Fibroblast of skin of left biceps (primary cell): Measurements from ENCODE around the gene ZFP62.

Experiments
- DNase-seq, 2 experiments: peaks; one replicate each; pipeline ENCODE4 v3.0.0-alpha.2; 2013; ENCODE audit warnings: low read depth in 2 of 2

Gene ZFP62

DNA sequence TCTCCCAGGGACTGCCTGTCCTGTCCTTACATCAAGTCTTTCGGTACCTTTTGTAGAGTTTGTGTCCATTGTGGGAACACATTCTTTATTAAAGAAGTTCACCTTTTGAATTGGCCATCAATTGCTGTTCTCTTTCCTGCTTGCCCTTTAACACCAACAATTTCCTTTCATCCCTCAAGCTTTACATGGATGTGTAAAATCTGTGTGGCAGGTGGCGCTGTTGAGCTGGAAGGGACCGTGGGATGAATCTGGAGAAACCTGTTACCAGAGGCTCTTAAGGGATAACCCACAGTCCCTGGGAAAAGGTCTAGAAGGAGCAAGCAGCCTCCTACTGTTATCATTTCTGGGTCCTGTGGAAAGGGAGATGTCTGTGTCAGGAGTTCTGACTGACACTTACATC, 7.9 kb upstream of the ZFP62 start:
- peak; percentile 8 to 12 for DNase-seq

DNA sequence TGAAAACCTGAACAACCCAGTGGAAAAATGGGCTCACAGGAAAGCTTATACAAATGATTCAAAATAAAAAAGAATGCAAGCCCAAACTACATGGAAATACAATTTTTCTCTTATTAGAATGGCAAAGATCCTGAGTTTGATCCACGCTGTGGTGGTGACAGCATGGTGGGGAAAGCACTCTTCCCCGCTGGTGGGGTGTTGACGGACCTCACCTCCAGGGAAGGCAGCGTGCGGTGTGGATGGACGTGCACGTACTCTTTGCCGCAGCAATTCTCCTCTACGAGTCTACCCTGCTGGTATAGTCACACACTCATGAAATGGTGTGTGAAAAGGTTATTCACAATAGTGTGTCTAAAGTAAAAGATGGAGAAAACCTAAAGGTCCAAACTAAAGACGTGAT, 5.9 kb upstream of the ZFP62 start:
- no peak for DNase-seq

DNA sequence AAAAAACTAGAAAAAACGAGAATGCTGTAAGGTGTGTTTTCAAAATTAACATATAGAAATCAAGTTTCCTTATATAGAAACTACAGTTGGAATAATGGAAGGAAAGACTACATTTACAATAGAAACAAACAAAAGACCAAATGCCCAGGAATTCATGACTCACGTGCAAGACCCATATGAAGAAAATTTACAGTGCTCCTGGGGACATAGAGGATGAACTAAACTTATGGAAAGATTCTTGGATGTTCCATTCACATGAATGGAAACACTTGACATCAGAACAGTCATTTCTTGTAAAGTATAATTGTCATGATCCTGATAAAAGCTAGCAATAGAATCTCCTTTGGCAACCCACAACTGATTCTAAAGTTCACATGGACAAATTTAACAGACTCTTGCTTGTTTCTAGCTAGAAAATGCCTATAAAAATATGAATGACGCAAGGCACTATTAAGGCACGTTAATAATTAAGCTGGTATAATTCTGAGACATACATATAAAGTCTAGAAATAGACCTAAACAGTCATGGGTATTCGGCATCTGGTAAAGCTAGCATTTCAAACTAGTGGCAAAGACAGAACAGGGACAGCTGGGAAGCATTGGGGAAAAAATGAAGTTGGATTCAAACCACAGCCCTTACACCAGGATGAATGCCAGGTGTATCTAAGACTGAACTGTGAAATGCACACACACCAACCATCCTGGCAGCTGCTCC, 5.1 kb upstream of the ZFP62 start:
- DNase-seq, result no peak

DNA sequence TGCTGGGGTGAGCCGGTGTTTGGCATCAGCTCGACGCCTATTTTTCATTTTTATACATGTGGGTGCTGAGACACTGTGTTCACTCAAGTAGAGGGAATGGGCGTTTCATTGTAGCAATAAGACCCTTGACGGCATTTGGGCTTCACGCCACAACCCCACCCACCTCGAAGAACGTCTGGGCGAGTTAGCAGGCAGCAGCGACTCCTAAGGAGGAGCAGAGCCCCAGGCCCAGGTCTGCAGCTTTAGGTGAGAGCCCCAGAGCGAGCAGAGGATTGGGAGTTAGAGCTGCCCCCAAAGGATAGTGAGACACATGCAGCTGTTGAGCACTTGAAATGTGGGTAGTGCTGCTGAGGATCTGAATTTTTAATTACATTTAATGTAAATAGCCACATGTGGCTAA, 1.6 kb upstream of the ZFP62 start:
- no peak for DNase-seq

DNA sequence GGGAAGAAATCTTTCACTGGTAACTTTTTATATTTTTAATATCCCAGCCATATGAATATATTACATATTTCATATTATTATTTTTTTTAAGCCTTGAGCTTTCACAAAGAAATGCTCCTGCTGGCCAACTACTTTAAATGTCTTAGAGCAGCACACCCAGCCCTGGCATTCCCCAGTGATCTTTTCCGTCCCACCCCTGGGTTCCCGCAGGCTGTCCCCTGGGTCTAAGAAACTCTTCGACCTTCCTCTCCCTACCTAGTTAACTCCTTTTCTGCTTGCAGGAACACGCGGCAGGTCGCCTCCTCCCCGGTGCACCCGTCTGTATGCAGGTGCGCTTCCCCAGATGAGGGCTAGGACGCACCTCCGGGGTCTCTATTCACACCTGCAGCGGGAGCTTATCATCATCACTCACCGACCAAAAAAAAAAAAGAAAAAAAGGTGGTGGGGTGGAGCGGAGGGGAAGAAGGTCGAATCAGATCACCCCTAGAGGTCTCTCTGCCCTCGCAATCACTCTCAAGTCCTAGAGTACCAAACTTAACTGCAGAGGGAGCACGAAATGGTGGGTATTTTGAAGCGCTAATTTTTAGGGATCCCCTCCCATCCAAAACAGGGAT, 696 bp downstream of the ZFP62 start:
- DNase-seq, result no peak

DNA sequence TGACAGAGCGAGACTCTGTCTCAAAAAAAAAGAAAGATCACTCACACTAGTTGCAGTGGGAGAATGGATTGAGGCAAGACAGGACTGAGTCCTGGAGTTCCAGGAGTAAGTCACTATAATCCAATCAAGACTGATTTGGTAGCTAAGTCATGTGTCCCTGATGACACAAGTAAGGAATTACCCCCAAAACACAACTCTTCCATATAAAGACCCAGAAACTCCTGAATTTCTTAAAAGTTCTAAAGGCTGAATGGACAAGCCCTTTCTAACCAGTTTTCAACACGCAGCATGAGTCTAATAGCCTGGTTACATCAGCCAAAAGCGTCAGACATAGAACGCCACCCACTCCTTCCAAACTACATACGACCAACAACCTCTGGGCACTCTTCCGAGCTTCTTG, 2.5 kb downstream of the ZFP62 start:
- DNase-seq, result no peak

DNA sequence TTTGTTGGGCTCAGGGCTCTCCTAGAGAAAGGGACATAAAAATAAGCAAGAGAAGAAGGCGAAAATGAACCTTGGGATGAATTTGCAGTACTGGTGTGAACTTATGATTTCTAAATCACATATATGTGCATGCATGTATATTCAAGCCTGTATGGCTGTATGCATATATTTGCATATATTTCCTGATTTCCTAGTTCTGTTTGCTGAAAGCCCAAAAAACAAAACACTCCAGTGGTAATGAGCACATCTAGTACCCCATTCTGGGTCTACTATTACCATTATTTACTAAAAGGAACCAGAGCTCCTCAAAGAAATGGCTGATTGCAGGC, 7.3 kb downstream of the ZFP62 start:
- DNase-seq, result no peak

DNA sequence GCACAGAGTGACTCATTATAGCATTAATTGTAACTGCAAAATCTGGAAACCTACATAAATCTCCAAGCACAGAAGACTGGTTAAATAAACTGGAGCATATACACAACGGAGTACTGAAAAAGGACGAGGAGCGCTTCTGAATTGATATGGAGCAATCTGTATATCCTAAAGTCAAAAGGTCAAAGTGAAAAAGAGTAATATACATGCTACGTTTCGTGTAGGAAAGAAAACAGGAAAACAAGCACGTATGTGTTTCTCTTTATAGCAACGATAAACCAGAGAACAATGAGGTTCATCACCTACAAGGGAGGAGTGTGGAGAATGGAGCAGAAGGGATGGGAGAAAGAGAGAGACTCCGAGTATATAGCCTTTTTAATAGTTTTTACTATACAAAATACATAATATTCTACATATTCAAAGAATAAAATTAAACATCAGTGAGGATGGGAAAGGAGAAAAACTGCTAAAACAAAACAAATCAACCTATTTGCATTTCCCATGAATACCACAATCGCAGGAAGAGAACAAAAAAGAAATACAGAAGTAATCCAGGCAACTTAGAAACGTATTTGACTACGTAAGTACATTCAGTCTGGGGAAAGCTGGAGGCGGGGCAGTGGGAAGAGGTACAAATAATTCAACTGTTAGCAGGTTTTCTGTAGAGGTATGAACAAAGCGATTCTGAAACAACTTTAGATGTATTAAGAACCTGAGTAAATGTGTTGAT, 7.8 kb downstream of the ZFP62 start:
- no peak for DNase-seq

DNA sequence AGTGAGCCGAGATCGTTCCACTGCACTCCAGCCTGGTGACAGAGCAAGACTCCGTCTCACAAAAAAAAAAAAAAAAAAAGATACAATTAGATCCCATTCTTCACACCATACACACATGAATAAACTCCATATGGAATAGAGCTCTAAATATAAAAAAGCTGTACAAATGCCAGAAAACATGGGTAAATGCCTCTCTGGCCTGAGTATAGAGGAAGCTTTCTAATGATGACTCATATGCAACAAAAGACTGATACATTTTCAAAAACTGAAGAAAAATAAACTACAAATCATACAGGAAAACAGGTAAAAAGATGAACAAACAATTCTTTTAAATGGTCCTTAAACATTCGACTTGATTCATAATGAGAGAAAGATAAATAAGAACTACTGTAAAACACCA, 8.6 kb downstream of the ZFP62 start:
- DNase-seq, result no peak

DNA sequence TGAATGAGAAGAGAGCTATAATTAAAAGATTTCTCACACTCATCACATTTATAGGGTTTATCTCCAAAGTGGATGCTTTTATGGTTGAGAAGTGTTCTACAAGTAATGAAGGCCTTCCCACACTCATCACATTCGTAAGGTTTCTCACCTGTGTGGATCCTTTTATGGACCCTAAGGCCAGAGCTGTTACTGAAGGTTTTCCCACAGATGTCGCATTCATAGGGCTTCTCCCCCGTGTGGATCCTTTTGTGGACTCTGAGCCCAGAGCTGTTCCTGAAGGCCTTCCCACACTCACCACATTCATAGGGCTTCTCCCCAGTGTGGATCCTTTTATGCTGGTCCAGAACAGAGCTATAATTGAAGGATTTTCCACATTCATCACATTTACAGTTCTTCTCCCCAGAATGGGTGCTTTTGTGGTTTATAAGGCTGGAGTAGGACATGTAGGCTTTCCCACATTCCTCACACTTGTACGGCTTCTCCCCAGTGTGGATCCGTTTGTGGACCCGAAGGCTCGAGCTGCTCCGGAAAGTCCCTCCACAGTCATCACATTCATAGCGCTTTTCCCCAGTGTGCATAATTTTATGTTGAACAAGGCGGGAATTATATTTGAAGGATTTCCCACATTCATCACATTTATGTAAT, 10.5 kb downstream of the ZFP62 start:
- DNase-seq, result no peak

DNA sequence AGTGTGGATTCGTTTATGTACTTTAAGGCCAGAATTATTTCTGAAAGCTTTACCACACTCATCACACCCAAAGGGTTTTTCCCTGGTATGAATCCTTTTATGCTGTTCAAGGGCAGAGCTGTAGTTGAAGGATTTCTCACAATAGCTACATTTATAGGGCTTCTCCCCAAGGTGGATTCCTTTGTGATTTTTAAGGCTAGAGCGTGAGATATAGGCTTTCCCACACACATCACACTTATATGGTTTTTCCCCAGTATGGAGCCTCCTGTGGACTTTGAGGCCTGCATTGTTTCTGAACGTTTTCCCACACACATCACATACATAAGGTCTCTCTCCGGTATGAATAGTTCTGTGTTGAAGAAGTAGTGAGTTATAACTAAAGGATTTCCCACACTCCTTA, 11.2 kb downstream of the ZFP62 start:
- no peak for DNase-seq

DNA sequence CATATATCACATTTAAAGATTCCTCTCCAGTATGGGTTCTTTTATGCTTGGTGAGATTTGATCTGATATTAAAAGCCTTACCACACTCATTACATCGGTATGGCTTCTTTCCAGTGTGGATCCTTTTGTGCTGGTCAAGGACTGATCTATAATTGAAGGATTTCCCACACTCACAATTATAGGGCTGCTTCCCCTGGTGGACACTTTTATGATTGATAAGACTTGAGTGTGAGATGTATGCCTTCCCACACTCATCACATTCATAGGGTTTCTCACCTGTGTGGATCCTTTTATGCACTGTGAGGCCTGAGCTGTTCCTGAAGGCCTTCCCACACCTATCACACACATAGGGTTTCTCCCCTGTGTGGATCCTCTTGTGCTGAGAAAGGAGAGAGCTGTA, 12.2 kb downstream of the ZFP62 start:
- no peak for DNase-seq

DNA sequence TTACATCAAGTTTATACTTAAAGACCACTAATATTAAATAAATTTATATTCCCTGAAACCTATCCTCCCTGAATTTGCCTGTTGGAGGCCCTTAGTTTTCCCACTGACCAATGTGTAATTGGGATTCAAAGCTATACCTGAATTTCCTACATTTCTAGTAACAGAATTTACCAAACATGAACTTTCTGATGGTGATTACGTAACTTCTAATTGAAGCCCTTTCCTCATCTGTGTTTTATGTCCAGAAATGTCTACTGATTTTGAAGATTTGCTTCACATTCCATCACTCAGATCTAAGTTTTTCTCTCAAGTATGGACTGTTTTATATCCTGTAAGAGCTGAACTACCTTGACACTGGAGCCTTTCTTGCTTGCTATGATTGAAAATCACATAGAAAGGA, 12.8 kb downstream of the ZFP62 start:
- no peak for DNase-seq

DNA sequence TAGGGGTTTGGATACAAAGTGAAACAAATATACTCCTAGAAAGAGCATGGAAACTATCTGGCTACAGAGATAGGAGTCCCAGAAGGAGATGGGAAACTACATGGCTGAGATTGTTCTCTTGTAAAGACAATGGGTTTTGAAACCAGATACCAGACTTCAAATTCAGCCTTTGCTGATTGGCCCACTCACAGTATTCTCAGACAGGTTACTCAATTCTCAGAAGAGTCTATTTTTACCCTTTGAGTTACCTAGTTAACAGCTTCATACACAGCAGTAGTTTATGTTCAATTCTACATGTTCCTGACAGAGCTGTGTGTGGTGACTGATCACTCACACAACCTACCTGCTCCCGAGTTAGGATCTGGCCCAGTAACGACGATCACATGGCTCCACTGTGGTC, 14.1 kb downstream of the ZFP62 start:
- DNase-seq, result no peak

DNA sequence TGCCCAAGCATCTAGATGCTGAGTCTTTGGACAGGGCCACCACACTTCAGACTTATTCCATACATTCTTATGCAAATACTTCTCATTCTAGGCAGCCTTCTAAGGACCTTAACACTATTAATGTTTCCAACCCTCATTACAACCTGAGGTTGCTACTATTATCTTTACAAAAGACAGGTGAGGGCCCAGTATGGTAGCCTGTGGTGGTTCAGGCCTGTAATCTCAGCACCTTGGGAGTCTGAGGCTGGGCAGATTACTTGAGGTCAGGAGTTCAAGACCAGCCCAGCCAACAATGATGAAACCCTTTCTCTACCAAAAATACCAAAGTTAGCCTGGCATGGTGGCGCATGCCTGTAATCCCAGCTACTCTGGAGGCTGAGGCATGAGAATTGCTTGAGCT, 16.2 kb downstream of the ZFP62 start:
- no peak for DNase-seq

DNA sequence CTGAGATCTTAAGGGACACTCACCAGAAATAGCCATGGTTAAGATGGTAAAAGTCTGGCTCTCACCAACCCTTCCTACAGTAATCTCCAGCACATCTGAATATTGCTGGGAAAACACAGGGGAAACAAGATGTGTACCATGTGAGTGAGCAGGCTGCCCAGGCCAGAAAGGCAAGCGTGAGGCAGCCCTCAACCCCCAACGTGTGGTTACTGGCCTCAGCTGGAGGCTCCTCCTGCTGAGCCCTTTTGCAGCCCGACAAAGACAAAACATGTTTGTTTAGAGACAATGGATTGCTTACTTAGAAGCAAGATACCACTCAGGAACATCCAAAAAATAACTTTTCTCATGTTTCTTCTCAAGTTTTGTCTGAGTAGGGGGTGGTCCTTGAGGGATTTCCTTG, 16.6 kb downstream of the ZFP62 start:
- DNase-seq, result no peak

DNA sequence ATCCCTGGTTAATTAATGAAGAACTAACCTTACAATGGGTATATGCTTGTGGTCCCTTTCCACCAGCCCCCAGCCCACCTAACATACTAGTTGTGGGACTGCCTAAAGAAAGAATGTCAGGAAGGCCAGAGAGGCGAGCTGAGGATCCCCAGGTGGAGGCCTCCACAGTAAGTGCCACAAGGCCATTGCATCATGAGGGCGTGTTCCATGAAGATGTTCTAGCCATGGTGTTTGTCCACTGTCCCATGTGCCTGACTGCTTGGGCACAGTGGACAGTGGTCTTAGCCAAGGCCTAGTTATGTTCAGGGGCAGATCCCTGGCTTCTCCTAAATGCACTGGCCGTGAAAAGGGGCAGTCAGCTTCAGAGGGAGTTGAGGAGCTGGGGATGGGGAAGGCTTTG, 21.1 kb downstream of the ZFP62 start:
- DNase-seq, result no peak

DNA sequence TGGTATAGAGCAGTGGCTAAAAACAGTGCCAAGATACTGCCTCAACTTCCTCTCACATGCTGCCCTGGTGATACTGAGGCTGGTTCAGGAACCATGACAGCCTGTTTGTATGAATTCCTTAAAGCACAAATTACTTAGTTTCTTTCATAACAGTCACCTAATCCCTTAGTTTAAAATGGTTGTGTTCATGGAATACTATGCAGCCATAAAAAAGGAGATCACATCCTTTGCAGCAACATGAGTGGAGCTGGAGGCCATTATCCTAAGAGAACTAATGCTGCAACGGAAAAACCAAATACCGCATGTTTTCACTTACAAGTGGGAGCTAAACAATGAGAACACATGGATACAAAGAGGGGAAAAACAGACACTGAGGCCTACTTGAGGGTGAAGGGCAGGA, 21.8 kb downstream of the ZFP62 start:
- no peak for DNase-seq

DNA sequence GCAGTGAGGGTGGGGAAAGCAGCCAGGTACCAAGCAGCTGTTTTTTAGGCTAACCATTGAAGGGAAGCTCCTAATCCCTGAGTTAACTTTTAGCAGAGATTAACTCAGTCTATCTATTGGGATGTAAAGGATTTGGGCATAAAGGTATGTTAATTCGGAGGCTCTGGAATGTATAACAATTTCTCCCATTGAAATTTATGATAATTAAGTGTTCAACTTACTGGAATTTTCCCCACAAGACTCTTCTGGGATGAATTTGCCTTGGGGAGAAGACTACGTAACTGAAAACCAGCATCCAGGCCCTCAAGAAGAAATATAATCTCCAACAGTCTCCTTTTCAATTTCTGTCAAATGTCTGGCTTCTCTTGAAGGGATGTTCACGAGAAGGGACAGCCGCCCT, 23.6 kb downstream of the ZFP62 start:
- no peak for DNase-seq

DNA sequence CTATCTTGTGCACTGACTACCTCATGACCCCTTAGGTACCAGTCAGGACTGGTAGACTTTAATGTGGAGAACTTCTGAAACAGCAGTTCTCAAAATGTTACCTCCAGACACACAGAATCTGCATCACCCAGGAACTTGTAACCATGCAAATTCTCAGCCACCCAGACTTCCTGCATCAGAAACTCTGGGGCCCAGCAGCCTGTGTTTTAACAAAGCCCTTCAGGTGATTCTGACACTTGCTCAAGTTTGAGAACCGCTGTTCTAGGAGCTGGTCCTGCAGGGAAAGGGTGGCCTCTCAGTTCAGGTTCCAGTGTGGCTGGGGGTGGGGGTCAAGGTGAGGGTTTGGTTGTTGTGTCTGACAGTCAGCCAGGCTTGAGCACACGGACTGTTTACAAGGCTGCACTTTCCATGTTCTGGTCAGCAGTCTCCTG, 28.4 kb downstream of the ZFP62 start:
- DNase-seq, result no peak

DNA sequence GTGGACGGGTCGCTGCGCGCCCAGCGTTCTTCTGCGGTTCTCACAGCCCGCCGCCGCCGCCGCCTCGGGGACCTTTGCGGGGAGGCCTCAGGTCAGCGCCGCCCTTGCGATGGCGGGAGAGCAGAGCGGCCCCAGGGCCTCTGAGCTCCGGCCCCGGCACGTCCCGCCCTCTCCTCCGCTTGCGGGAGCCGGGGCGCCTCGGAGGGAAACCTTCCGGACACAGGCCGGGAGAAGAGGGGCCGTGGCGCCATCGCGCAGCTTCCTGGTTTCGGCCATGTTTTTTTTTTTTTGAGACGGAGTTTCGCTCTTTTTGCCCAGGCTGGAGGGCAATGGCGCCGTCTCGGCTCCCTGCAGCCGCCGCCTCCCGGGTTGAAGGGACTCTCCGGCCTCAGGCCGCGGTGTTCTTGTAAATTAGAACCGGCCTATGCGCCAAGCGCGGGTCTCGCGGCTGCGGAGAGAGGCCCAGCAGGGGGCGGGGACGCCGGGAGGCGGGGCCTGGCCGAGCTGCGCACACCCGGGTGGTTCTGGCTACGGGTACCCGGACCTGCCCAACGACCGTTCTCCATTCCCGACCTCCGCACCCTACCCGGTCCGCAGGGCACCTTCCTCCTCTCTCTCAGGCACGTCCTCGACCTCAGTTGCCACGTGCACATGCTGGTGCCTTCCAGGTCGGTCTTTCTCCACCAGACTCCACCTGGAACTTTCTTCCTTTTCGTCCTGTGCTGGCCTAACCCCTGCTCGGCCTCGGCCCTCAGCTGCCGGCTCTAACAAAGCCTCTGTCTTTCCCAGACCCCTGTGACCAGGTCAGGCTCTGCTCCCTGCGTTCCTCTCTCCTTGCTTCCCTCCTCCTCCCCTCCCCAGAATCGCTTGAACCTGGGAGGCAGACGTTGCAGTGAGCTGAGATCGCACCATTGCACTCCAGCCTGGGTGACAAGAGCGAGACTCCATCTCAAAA, 29.7 kb downstream of the ZFP62 start:
- no peak for DNase-seq
